GM12891 (cell line): ENCODE data around the gene ZMIZ1.

Experiments used
- PAX5 ChIP-seq: IDR thresholded peaks from 2 replicates; pipeline ENCODE4 v1.6.1; 2011; ENCODE audit warnings: low read length, moderate library complexity, mild to moderate bottlenecking; ENCODE audit not compliant: insufficient read depth, severe bottlenecking
- POLR2A ChIP-seq: IDR thresholded peaks from 2 replicates; pipeline ENCODE4 v1.6.1; 2011; ENCODE audit warnings: low read depth, low read length, control low read depth
- POLR2AphosphoS5 ChIP-seq: IDR thresholded peaks from 2 replicates; pipeline ENCODE4 v1.6.1; 2011; ENCODE audit warnings: low read depth, low read length, control low read depth
- POU2F2 ChIP-seq: IDR thresholded peaks from 2 replicates; pipeline ENCODE4 v1.6.1; 2011; ENCODE audit warnings: low read depth, mild to moderate bottlenecking, control low read depth, low read length, moderate library complexity
- SPI1 ChIP-seq: IDR thresholded peaks from 2 replicates; pipeline ENCODE4 v1.6.1; 2011; ENCODE audit warnings: low read depth, low read length, control low read depth
- TAF1 ChIP-seq: IDR thresholded peaks from 2 replicates; pipeline ENCODE4 v1.6.1; 2011; ENCODE audit warnings: low read depth, low read length, control low read depth

DNA sequence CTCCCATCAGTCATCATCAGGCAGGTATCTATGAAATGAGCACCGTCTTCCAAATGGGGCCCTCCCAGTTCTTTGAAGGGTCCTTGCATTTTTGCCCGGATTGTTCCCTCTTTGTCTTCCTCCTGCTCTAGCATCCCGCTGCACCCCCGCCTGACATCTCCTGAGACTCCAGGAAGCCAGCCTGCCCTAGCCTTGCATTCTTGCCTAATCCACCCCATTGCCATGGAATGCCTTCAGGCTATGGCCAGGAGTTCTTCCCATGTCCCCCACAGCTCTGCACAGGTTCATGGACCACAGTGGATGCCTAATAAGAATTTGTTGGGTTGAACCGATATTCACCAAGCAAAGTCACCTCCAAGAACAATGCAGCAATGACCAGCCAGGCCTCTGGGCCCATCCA lies 62.1 kb downstream of the ZMIZ1 start:
- TF ChIP-seq PAX5 (no peak), POLR2AphosphoS5 (no peak), SPI1 (no peak), POLR2A (no peak), POU2F2 (no peak), TAF1 (no peak)
